Measurements from ENCODE around the gene NDOR1.

Gene NDOR1

DNA sequence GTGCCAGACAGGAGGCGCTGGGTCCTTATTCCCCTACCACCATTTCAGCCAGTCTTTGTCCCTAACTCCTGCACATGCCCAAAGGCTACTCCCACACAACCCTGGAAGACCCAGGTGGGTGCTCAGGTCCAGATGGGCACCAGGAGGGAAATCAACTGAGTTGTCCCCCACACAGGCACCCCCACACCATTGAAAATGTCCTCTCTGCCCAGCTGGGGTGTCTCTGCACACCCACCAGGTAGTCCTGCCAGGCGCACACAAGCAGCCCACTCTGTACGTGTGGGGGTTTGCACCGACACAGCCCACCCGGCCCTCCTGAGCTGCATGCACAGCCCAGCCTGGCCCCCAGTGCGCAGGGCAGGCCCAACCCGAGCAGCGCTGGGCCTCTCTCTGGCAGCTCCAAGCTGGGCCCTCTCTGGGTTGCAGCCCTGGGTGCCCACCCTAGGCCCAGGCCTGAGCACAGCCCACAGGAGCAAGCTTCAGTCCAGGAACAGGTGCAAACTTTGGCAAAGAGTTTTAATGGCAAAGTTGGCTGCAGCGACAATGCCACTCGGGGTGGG is 14.3 kb downstream of the NDOR1 start:
- peak overlapping the region in 1 of 3 experiments; percentile 15 for H3K27ac Mint-ChIP-seq
- H3K27me3 Mint-ChIP-seq (ENCODE audit: low read depth) = no peaks in the 10 kb centered on the region
- H3K4me3 Mint-ChIP-seq = peak overlapping the region; percentile 51 to 66 (median 56)
- TF ChIP-seq, protein P1, sequence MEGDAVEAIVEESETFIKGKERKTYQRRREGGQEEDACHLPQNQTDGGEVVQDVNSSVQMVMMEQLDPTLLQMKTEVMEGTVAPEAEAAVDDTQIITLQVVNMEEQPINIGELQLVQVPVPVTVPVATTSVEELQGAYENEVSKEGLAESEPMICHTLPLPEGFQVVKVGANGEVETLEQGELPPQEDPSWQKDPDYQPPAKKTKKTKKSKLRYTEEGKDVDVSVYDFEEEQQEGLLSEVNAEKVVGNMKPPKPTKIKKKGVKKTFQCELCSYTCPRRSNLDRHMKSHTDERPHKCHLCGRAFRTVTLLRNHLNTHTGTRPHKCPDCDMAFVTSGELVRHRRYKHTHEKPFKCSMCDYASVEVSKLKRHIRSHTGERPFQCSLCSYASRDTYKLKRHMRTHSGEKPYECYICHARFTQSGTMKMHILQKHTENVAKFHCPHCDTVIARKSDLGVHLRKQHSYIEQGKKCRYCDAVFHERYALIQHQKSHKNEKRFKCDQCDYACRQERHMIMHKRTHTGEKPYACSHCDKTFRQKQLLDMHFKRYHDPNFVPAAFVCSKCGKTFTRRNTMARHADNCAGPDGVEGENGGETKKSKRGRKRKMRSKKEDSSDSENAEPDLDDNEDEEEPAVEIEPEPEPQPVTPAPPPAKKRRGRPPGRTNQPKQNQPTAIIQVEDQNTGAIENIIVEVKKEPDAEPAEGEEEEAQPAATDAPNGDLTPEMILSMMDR (IDR thresholded peaks at IDR 0.05; ENCODE audit: unreplicated experiment in 3 of 3) = no peak
- no peaks in the 10 kb centered on the region for H3K36me3 Mint-ChIP-seq (ENCODE audit: low read depth)
- no peaks in the 10 kb centered on the region for H3K9me3 Mint-ChIP-seq
- H3K4me1 Mint-ChIP-seq = peaks cover 5% of the 10 kb centered on the region

DNA sequence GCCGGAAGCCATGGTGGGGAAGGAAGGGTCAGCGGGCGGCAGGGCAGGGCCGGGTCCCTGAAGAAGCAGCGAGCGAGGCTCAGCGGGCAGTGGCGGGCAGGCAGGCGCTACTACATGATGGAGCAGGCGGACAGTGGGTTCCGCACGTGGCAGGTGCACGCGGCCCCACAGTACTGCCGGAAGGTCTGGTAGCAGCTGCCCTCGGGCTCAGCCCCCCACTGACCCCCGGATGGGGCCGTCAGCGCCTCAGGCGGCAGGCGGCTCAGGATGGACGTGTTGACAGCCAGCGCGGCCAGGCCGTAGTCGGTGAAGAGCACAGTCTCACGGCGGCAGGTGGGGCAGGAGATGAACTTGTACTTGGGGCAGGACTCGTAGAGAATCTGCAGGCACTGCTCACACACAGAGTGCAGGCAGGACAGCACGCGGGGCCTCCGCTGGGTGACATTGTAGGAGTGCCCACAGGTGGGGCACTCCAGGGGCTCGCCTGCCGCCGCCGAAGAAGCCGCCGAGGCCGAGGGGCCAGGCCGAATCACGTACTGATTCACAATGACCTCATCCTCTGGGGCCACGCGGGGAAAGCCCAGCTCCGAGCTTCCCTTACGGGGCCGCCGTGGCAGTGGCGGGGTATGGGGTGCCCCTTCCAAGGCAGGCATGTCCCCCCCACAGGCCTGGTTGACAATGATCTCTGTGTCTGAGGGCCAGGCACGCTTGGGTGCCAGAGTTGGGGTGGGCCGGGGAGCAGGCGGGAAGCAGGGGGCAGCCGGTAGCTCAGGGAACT is 15.0 kb downstream of the NDOR1 start:
- Mint-ChIP-seq H3K9me3 (no peaks in the 10 kb centered on the region), H3K36me3 (ENCODE audit: low read depth) (no peaks in the 10 kb centered on the region), H3K4me3 (peak overlapping the region; percentile 51 to 66 (median 56)), H3K27ac (no peak overlapping the region), H3K27me3 (ENCODE audit: low read depth) (no peaks in the 10 kb centered on the region), H3K4me1 (peaks cover 5% of the 10 kb centered on the region)
- TF ChIP-seq, protein P1 (IDR thresholded peaks at IDR 0.05; ENCODE audit: unreplicated experiment in 3 of 3) = no peak

DNA sequence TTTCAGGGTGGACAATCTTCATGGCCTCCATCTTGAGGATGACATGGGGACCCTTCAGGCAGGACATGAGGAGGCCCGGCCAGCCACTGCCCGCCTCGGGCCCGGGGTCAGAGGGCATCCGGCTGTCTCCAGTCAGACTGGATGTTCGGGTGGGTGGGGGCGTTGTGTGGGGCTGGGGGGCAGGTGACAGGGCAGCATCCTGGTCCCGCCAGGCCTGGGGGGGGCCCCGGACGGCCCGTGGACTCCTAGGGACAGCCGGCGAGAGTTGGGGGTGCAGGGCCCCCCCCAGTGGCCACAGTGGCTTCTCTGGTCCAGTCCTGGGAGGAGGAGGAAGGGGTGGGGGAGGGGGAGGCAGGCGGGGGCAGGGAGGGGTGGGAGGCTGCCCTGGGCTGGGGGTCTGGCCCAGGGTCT is 15.6 kb downstream of the NDOR1 start:
- Mint-ChIP-seq H3K9me3 (no peaks in the 10 kb centered on the region), H3K4me3 (peak overlapping the region; percentile 38 to 54 (median 50)), H3K27me3 (ENCODE audit: low read depth) (no peaks in the 10 kb centered on the region), H3K27ac (no peak overlapping the region), H3K36me3 (ENCODE audit: low read depth) (no peaks in the 10 kb centered on the region), H3K4me1 (peaks cover 5% of the 10 kb centered on the region)
- TF ChIP-seq, protein P1 (IDR thresholded peaks at IDR 0.05; ENCODE audit: unreplicated experiment in 3 of 3) = no peak

DNA sequence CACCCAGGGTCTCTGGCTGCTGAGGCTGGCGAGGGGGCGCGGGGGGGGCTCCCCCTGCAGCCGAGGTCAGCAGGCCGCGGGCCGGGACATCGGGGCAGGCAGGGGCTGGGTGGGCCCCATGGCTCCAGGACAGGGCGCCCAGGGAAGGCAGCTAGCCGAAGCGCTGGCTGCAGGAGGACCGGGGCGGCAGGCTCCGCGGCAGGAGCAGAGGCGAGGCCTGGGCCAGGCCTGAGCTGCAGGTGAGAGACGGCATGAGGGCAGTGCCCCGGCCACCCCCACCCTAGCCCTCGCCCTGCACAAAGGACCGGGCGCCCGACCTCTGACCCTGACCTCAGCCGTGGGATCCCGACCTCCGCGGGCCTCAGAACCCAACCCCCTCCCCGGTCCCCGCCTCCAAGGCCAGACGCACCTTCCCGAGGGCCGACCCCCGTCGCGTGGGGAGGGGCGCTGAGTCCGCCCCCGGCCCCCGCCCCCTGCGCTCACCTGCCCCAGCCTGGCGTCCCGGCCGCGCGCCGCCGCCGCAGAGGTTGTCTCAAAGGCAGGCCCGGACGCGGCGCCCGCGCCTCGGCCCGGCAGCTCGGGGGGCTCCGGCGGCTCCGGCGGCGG is 16.1 kb downstream of the NDOR1 start:
- Mint-ChIP-seq H3K4me3 (no peak overlapping the region), H3K36me3 (ENCODE audit: low read depth) (no peaks in the 10 kb centered on the region), H3K9me3 (no peaks in the 10 kb centered on the region), H3K27ac (no peak overlapping the region), H3K4me1 (peaks cover 5% of the 10 kb centered on the region), H3K27me3 (ENCODE audit: low read depth) (no peaks in the 10 kb centered on the region)
- TF ChIP-seq, protein P1 (IDR thresholded peaks at IDR 0.05; ENCODE audit: unreplicated experiment in 3 of 3) = no peak

DNA sequence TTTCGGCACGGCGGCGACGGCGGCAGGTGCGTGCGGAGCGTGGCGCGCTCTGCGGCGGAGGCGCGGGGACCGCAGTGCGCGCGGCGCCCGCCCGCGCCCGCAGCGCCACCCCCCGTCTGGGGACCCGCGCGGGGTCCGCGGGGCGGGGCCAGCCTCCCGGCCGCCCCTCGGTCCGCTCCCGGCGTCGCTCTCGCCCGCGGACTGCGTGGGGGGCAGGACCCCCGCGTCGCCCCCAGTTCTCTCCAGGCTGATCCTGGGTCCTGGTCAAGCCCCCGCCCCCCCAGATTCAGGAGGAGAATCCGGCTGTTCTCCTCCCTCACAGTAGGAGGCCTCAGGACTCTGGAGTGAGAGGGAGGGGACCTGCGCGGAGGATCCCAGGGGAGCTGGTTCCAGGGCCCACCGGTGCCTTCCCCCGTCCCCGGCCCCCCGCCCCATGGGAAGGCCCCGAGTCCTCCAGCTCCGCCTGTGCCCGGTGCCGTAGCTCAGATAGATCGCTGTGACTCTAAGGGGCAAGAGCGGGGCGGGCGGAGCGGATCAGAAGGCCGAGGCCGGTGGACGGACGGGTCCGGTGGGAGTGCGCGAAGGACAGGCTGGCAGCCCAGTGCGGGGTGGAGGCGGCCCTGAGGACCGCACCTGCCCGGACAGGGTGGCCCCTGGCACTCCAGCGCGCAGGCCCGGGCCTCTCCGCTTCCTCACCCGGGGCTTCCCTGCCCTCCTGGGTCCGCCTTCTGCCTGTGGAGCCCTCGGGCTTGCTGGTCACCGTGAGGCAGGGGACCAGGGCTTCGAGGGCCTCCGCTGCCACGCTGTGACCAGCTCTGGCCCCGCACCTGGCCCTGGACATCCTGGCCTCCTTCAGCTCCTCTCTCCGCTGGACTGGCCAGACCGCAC is 16.9 kb downstream of the NDOR1 start, which contains the start of gene RNF208:
TSS of gene RNF208 (minus strand) at position 51 of the 888 bp plus-strand sequence. CDS start 1,028 bp downstream, outside the sequence.
- peaks cover under 1% of the 10 kb centered on the region for H3K27me3 Mint-ChIP-seq (ENCODE audit: low read depth)
- H3K27ac Mint-ChIP-seq = peak within 1 kb of the TSS in 2 of 3 experiments; percentile 68 to 74
- peaks cover 1% of the 10 kb centered on the region for H3K4me1 Mint-ChIP-seq
- no peaks in the 10 kb centered on the region for H3K9me3 Mint-ChIP-seq
- TF ChIP-seq, protein P1 (IDR thresholded peaks at IDR 0.05; ENCODE audit: unreplicated experiment in 3 of 3) = no peak
- peak within 1 kb of the TSS; percentile 84 for H3K4me3 Mint-ChIP-seq
- no peaks in the 10 kb centered on the region for H3K36me3 Mint-ChIP-seq (ENCODE audit: low read depth)
